HG03354 (cell line): ENCODE results near the gene PANX1.
A peak's percentile ranks its signal among the peaks of the same experiment; 100 is the strongest.

Source experiments
- ATAC-seq: cut with Tn5 transposase; IDR thresholded peaks from one replicate; pipeline ENCODE4 v1.9.1; 2021; ENCODE audit warnings: mild to moderate bottlenecking; ENCODE audit not compliant: unreplicated experiment, poor library complexity, severe bottlenecking

PANX1 gene

GRCh38 chr11:94181526-94181925 lies 52.9 kb downstream of the PANX1 start:
- ATAC-seq = no peak

- no peak for ATAC-seq
These were observed 53.3 kb downstream of the PANX1 start for GRCh38 chr11:94181943-94182342.

- no peak for ATAC-seq
These were observed 54.7 kb downstream of the PANX1 start for GRCh38 chr11:94183251-94183885.

- ATAC-seq = peak; percentile 78
These were observed 55.2 kb downstream of the PANX1 start for GRCh38 chr11:94183886-94184264.

- no peak for ATAC-seq
These were observed 55.7 kb downstream of the PANX1 start for GRCh38 chr11:94184362-94184761.

- no peak for ATAC-seq
These were observed 56.2 kb downstream of the PANX1 start for GRCh38 chr11:94184846-94185245.

GRCh38 chr11:94185416-94186084 lies 56.9 kb downstream of the PANX1 start:
- ATAC-seq = no peak

GRCh38 chr11:94186342-94187203 lies 57.9 kb downstream of the PANX1 start:
- ATAC-seq = no peak

GRCh38 chr11:94193288-94193687 lies 64.6 kb downstream of the PANX1 start:
- ATAC-seq = no peak

- no peak for ATAC-seq
These were observed 66.1 kb downstream of the PANX1 start for GRCh38 chr11:94194712-94195111.

- ATAC-seq = no peak
These were observed 67.7 kb downstream of the PANX1 start for GRCh38 chr11:94196363-94196762.

- ATAC-seq = no peak
These were observed 70.1 kb downstream of the PANX1 start for GRCh38 chr11:94198718-94199117.

GRCh38 chr11:94199136-94200130 lies 70.8 kb downstream of the PANX1 start:
- no peak for ATAC-seq

GRCh38 chr11:94201004-94201465 lies 72.4 kb downstream of the PANX1 start:
- no peak for ATAC-seq

- no peak for ATAC-seq
These were observed 74.4 kb downstream of the PANX1 start for GRCh38 chr11:94203070-94203469.

- no peak for ATAC-seq
These were observed 82.7 kb downstream of the PANX1 start for GRCh38 chr11:94211261-94211830.

- no peak for ATAC-seq
These were observed 84.3 kb downstream of the PANX1 start for GRCh38 chr11:94212898-94213297.

- ATAC-seq = no peak
These were observed 89.1 kb downstream of the PANX1 start for GRCh38 chr11:94217705-94218104.

- no peak for ATAC-seq
These were observed 89.7 kb downstream of the PANX1 start for GRCh38 chr11:94218372-94218771.
